IMR-90 (cell line): Measurements from ENCODE around the gene EPC1. TPM values are rescaled to one million over a fixed set of nuclear protein-coding genes. Genes with fewer than 3 reads are reported as not detected.
A peak's percentile ranks its signal among the peaks of the same experiment; 100 is the strongest.

ENCODE experiments used
- ATAC-seq: fragments of 200-7000 bp; cut with Tn5 transposase; 2 replicates; pipeline ENCODE4 v1.9.1; 2020; ENCODE audit warnings: low read depth, mild to moderate bottlenecking, moderate library complexity
- BruUV-seq: library from RNA; stranded (reverse); fragments of 400-500 nt; replicated peaks from 2 replicates; lab custom pipeline; 2021; lab: Mats Ljungman, UMichigan
- CTCF ChIA-PET: fragments of 300-600 bp; formaldehyde crosslinking; extraction: SDS; loops from one replicate; lab custom pipeline; 2021; ENCODE audit warnings: antibody characterized with exemption; lab: Yijun Ruan, JAX
- POLR2A ChIA-PET: fragments of 300-600 bp; sonication (Branson Sonifier 250); formaldehyde crosslinking; loops from one replicate; lab custom pipeline; 2022; ENCODE audit warnings: antibody characterized with exemption; ENCODE audit not compliant: unreplicated experiment; lab: Charles Lee
- DNase-seq: peaks from one replicate; pipeline ENCODE4 v3.0.0; 2013
- H2AFZ ChIP-seq: replicated peaks from 2 replicates; pipeline ENCODE3; 2013; ENCODE audit warnings: low read length, mild to moderate bottlenecking; ENCODE audit not compliant: poor library complexity
- H2AK5ac ChIP-seq: 2 replicates; pipeline ENCODE4 v1.6.1; 2013; ENCODE audit warnings: low read depth, low read length, inconsistent platforms
- H2AK9ac ChIP-seq: replicated peaks from 2 replicates; pipeline ENCODE3; 2013; ENCODE audit warnings: mild to moderate bottlenecking, low read depth, low read length, moderate library complexity; ENCODE audit not compliant: poor library complexity
- H2BK120ac ChIP-seq: 2 replicates; pipeline ENCODE4 v1.6.1; 2013; ENCODE audit warnings: low read depth, low read length, inconsistent platforms
- H2BK15ac ChIP-seq: 3 replicates; pipeline ENCODE4 v1.6.1; 2013; ENCODE audit warnings: low read depth, low read length, inconsistent platforms
- H2BK20ac ChIP-seq: 2 replicates; pipeline ENCODE4 v1.6.1; 2013; ENCODE audit warnings: low read depth, mild to moderate bottlenecking, inconsistent platforms, low read length, moderate library complexity
- H2BK5ac ChIP-seq: 2 replicates; pipeline ENCODE4 v1.6.1; 2013; ENCODE audit warnings: mild to moderate bottlenecking, low read depth, low read length, inconsistent platforms; ENCODE audit not compliant: poor library complexity, severe bottlenecking
- H3K14ac ChIP-seq: replicated peaks from 2 replicates; pipeline ENCODE4 v1.6.1; 2013; ENCODE audit warnings: low read depth, low read length, inconsistent platforms
- H3K18ac ChIP-seq: 2 replicates; pipeline ENCODE4 v1.6.1; 2013; ENCODE audit warnings: low read depth, low read length, control low read depth
- H3K23ac ChIP-seq: 2 replicates; pipeline ENCODE4 v1.6.1; 2013; ENCODE audit warnings: low read depth, low read length, inconsistent platforms
- H3K27ac ChIP-seq: 2 replicates; pipeline ENCODE4 v1.5.1; 2013; ENCODE audit warnings: mild to moderate bottlenecking, control low read depth, low read length; ENCODE audit not compliant: insufficient read depth
- H3K27me3 ChIP-seq: 2 replicates; pipeline ENCODE4 v1.6.1; 2013; ENCODE audit warnings: low read length; ENCODE audit not compliant: control insufficient read depth, insufficient read depth
- H3K36me3 ChIP-seq: 2 replicates; pipeline ENCODE4 v1.6.1; 2013; ENCODE audit warnings: low read length, mixed read lengths; ENCODE audit not compliant: control insufficient read depth, insufficient read depth
- H3K4ac ChIP-seq: 2 replicates; pipeline ENCODE4 v1.6.1; 2013; ENCODE audit warnings: low read depth, low read length, inconsistent platforms
- H3K4me1 ChIP-seq: 2 replicates; pipeline ENCODE4 v1.6.1; 2013; ENCODE audit warnings: low read length, mixed read lengths; ENCODE audit not compliant: control insufficient read depth, insufficient read depth
- H3K4me2 ChIP-seq: 2 replicates; pipeline ENCODE4 v1.6.1; 2013; ENCODE audit warnings: low read depth, mild to moderate bottlenecking, control low read depth, low read length, moderate library complexity
- H3K4me3 ChIP-seq: 2 replicates; pipeline ENCODE4 v1.5.1; 2013; ENCODE audit warnings: low read depth, mild to moderate bottlenecking, control low read depth, low read length, moderate library complexity; ENCODE audit not compliant: insufficient read depth
- H3K56ac ChIP-seq: 2 replicates; pipeline ENCODE4 v1.6.1; 2013; ENCODE audit warnings: low read length, inconsistent platforms; ENCODE audit not compliant: insufficient read depth; ENCODE audit errors: extremely low read depth
- H3K79me1 ChIP-seq, 2 experiments: 2 replicates each; pipeline ENCODE4 v1.6.1; 2013; ENCODE audit warnings: low read length in 2 of 2, inconsistent platforms in 1 of 2, low read depth in 1 of 2
- H3K9ac ChIP-seq: 2 replicates; pipeline ENCODE4 v1.6.1; 2013; ENCODE audit warnings: low read depth, low read length, control low read depth
- H3K9me1 ChIP-seq: 2 replicates; pipeline ENCODE4 v1.6.1; 2013; ENCODE audit warnings: low read length, inconsistent platforms; ENCODE audit not compliant: insufficient read depth
- H3K9me3 ChIP-seq: 2 replicates; pipeline ENCODE4 v1.6.1; 2013; ENCODE audit warnings: low read length; ENCODE audit not compliant: control insufficient read depth, insufficient read depth
- H4K20me1 ChIP-seq: 2 replicates; pipeline ENCODE4 v1.6.1; 2013; ENCODE audit warnings: low read length, inconsistent platforms; ENCODE audit not compliant: insufficient read depth
- H4K5ac ChIP-seq: 2 replicates; pipeline ENCODE4 v1.6.1; 2013; ENCODE audit warnings: mild to moderate bottlenecking, low read depth, low read length, control low read depth
- H4K8ac ChIP-seq, 2 experiments: 2 replicates each; pipeline ENCODE4 v1.6.1; 2013; ENCODE audit warnings: low read depth in 2 of 2, low read length in 2 of 2, control low read depth in 1 of 2, inconsistent platforms in 1 of 2
- H4K91ac ChIP-seq: 2 replicates; pipeline ENCODE4 v1.6.1; 2013; ENCODE audit warnings: low read depth, low read length, inconsistent platforms; ENCODE audit not compliant: insufficient read depth
- MAZ ChIP-seq: IDR thresholded peaks from 2 replicates; pipeline ENCODE4 v1.6.1; 2012; ENCODE audit warnings: low read depth, mild to moderate bottlenecking, low read length, improper control_type of control experiment, moderate library complexity, borderline replicate concordance
- MXI1 ChIP-seq: IDR thresholded peaks from 2 replicates; pipeline ENCODE4 v1.6.1; 2012; ENCODE audit warnings: low read depth, mild to moderate bottlenecking, low read length, moderate library complexity, borderline replicate concordance
- WGBS, 2 experiments: methylation state at CpG; one replicate each; pipeline versions ENCODE4 v1.1.5 to v1.1.7; 2013; ENCODE audit warnings: missing lambda C conversion rate in 2 of 2; ENCODE audit not compliant: insufficient read length in 1 of 2; ENCODE audit errors: extremely low coverage in 2 of 2; 5-methylcytosine and 5-hydroxymethylcytosine counted together
- dilution Hi-C: fragments of 300-500 bp; cut with HindIII; formaldehyde crosslinking; loops from one replicate; pipeline ENCODE4 v1.14.3; 2018; ENCODE audit warnings: low sequenced_read_pairs; ENCODE audit not compliant: unreplicated experiment
- in situ Hi-C: fragments of 300-500 bp; cut with MboI; formaldehyde crosslinking; loops from 3 replicates; pipeline ENCODE4 v1.14.3; 2019; ENCODE audit warnings: low sequenced_read_pairs, inconsistent platforms, mixed read lengths
- intact Hi-C: fragments of 100-400 bp; cut with micrococcal nuclease; formaldehyde crosslinking; loops from 2 replicates; pipeline ENCODE4 v1.10.0; 2022
- polyA plus RNA-seq, 3 experiments: library from polyadenylated mRNA; depleted of rRNA; stranded (reverse); fragments of >200 nt; gene quantifications; 2 replicates each; pipeline ENCODE4 v1.2.3, GENCODE V29; 2012; ENCODE audit warnings: low replicate concordance in 1 of 3
- total RNA-seq: library from RNA; depleted of rRNA; stranded (reverse); fragments of >200 nt; gene quantifications from 2 replicates; pipeline ENCODE4 v1.2.3, GENCODE V29; 2012

EPC1 gene
- total and polyA plus RNA-seq, 2 of the 4 experiments (the other 2 are of a cell fraction), result 21.9 to 23.5 TPM

- Histone ChIP-seq H2BK120ac (0 out of 2 replicates have a peak overlapping the region, but pooled peaks have one; percentile 23), H3K14ac (no peak overlapping the region), H3K18ac (no peak overlapping the region), H3K4me2 (peak overlapping the region; percentile 93), H2AFZ (peak overlapping the region; percentile 96), H3K79me1 (peaks cover 21 to 37% of the 10 kb centered on the region in 2 experiments; a peak in 3 of 4 replicates), H3K23ac (no peak overlapping the region), H4K8ac (peak overlapping the region in 1 of 2 experiments; percentile 100; a peak in 1 of 4 replicates), H3K27ac (peak overlapping the region; percentile 63; the same call in 1 of the 2 replicates), H2BK20ac (no peak overlapping the region), H4K91ac (no peak overlapping the region), H3K36me3 (no peaks in the 10 kb centered on the region), H2BK5ac (peak overlapping the region; percentile 47), H3K9me1 (no peaks in the 10 kb centered on the region), H3K27me3 (no peaks in the 10 kb centered on the region), H4K20me1 (peaks cover 33% of the 10 kb centered on the region), H3K4me3 (peak overlapping the region; percentile 90), H3K4me1 (peaks cover under 1% of the 10 kb centered on the region; the same call in 1 of the 2 replicates), H2AK9ac (peak overlapping the region; percentile 99), H3K4ac (0 out of 2 replicates have a peak overlapping the region, but pooled peaks have one; percentile 19), H3K56ac (no peak overlapping the region), H3K9ac (peak overlapping the region; percentile 69), H2AK5ac (no peak overlapping the region), H2BK15ac (no peak overlapping the region), H3K9me3 (no peaks in the 10 kb centered on the region), H4K5ac (no peak overlapping the region)
- ChIA-PET POLR2A (no interaction called here), CTCF (no interaction called here)
- dilution Hi-C loops (no loop called here), in situ Hi-C loops (no loop called here), intact Hi-C loops (loop anchor here (2.0 to 10.0 kb wide), 3 partner anchors 75 to 657 kb away; no protein-coding TSS in a partner anchor)
- BruUV-seq, result no TSS peak
- TF ChIP-seq MXI1, result peak; percentile 6; the same call in 1 of the 2 replicates
- no peak for TF ChIP-seq MAZ
- ATAC-seq, result peak; percentile 9
- no CpG with 5 or more reads among the region's 49 CpGs for WGBS, 2 experiments
- no peak for DNase-seq
Observed at GRCh38 chr10:32347363-32348022, 535 bp upstream of the EPC1 start.
